GM13977 (cell line): ENCODE measurements around the gene CHMP4A.

Experiments used
- DNase-seq: peaks from one replicate; pipeline ENCODE4 v3.0.0; 2012; ENCODE audit warnings: low spot score
- CTCF ChIP-seq: IDR thresholded peaks from 2 replicates; pipeline ENCODE4 v1.5.1; 2012; ENCODE audit warnings: mild to moderate bottlenecking, control low read depth; ENCODE audit not compliant: insufficient read depth; ENCODE audit errors: extremely low read depth, missing control alignments
- in situ Hi-C: fragments of 300-500 bp; cut with MboI; formaldehyde crosslinking; loops from one replicate; pipeline ENCODE4 v1.12.0; 2022; ENCODE audit warnings: low sequenced_read_pairs, low pct_unique_long_range_greater_than_20kb, mixed read lengths, inconsistent platforms; ENCODE audit not compliant: unreplicated experiment

The CHMP4A gene

GRCh38 chr14:24190416-24190815 lies 22.9 kb downstream of the CHMP4A start:
- DNase-seq, result no peak
- in situ Hi-C loops, result no loop called here
- TF ChIP-seq CTCF, result no peak

- DNase-seq, result no peak
- in situ Hi-C loops, result no loop called here
- TF ChIP-seq CTCF, result no peak
Measured at GRCh38 chr14:24189460-24189859, 23.8 kb downstream of the CHMP4A start.

GRCh38 chr14:24189059-24189375 lies 24.3 kb downstream of the CHMP4A start:
- no peak for TF ChIP-seq CTCF
- no peak for DNase-seq
- in situ Hi-C loops, result no loop called here

GRCh38 chr14:24188251-24189058 lies 24.8 kb downstream of the CHMP4A start, which contains the start of gene IPO4:
Gene IPO4 (minus strand): TSS chr14:24188816. CDS start chr14:24188787, 29 bp downstream.
- in situ Hi-C loops, result no loop called here
- TF ChIP-seq CTCF, result no peak

GRCh38 chr14:24187539-24187915 lies 25.8 kb downstream of the CHMP4A start:
- no peak for DNase-seq
- in situ Hi-C loops, result no loop called here
- no peak for TF ChIP-seq CTCF

More at GRCh38 chr14:24188251-24189058, 24.8 kb downstream of the CHMP4A start, which contains the start of gene IPO4:
- peak; percentile 99 for DNase-seq

GRCh38 chr14:24186831-24187538 lies 26.3 kb downstream of the CHMP4A start:
- DNase-seq, result no peak
- no peak for TF ChIP-seq CTCF
- in situ Hi-C loops, result no loop called here
